Kidney epithelial cell (primary cell): ENCODE measurements around the gene MTCL3.
A peak's percentile ranks its signal among the peaks of the same experiment; 100 is the strongest.

Experiments used
- DNase-seq: peaks from one replicate; pipeline ENCODE4 v3.0.0-alpha.2; 2010; ENCODE audit warnings: low read depth
- H3K27me3 ChIP-seq: 2 replicates; pipeline ENCODE4 v1.6.0; 2011; ENCODE audit warnings: low read length; ENCODE audit not compliant: control insufficient read depth, insufficient read depth
- H3K36me3 ChIP-seq: 2 replicates; pipeline ENCODE4 v1.5.1; 2011; ENCODE audit warnings: low read length; ENCODE audit not compliant: control insufficient read depth, insufficient read depth
- H3K4me3 ChIP-seq: 2 replicates; pipeline ENCODE4 v1.5.1; 2011; ENCODE audit warnings: low read depth, mild to moderate bottlenecking, control low read depth, low read length
- CTCF ChIP-seq: IDR thresholded peaks from 2 replicates; pipeline ENCODE4 v1.5.1; 2011; ENCODE audit warnings: mild to moderate bottlenecking, moderate library complexity, low read length, control low read depth, inconsistent platforms; ENCODE audit not compliant: insufficient read depth, poor library complexity, severe bottlenecking

MTCL3 gene

GRCh38 chr6:127517693-127518092 is 1.4 kb downstream of the MTCL3 start:
- no peak for DNase-seq
- no peak for TF ChIP-seq CTCF
- no peaks in the 10 kb centered on the region for H3K27me3 ChIP-seq
- no peaks in the 10 kb centered on the region for H3K36me3 ChIP-seq
- peak overlapping the region; percentile 58 for H3K4me3 ChIP-seq

GRCh38 chr6:127516662-127517273 is 2.4 kb downstream of the MTCL3 start:
- no peak for DNase-seq
- TF ChIP-seq CTCF: peak; percentile 86
- Histone ChIP-seq H3K4me3 (peak overlapping the region; percentile 53), H3K27me3 (no peaks in the 10 kb centered on the region), H3K36me3 (no peaks in the 10 kb centered on the region)

GRCh38 chr6:127515794-127516661 is 3.1 kb downstream of the MTCL3 start:
- Histone ChIP-seq H3K4me3 (peak overlapping the region; percentile 53), H3K36me3 (no peaks in the 10 kb centered on the region), H3K27me3 (no peaks in the 10 kb centered on the region)
- no peak for DNase-seq
- no peak for TF ChIP-seq CTCF

- no peaks in the 10 kb centered on the region for H3K27me3 ChIP-seq
- H3K36me3 ChIP-seq: no peaks in the 10 kb centered on the region
- peak overlapping the region; percentile 53 for H3K4me3 ChIP-seq
- TF ChIP-seq CTCF: peak; percentile 20
- no peak for DNase-seq
Measured at GRCh38 chr6:127515234-127515793, 3.8 kb downstream of the MTCL3 start.

DNA sequence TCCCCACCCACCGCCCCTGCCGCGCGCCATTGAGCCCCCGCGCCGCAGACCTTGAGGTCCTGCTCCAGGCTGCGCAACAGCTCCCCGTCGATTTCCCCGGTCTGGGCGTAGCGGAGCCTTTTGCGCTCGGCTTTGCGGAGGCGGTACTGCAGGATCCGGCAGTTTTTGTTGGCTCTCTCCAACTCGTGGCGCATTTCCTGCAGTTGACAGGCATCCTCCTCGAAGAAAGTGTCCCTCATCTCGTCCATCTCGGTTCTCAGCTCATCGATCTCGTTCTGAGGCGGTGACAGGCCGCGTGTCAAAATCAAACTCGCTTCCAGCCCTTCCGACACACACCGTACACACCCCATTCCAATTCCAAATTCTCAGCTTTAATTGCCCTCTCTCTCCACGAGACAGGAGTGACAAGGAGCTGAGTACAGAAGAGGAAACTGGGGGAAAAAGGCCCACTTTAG is 4.3 kb downstream of the MTCL3 start:
- Histone ChIP-seq H3K4me3 (peak overlapping the region; percentile 53), H3K27me3 (no peaks in the 10 kb centered on the region)

More for the DNA sequence above, 4.3 kb downstream of the MTCL3 start:
- no peaks in the 10 kb centered on the region for H3K36me3 ChIP-seq
- no peak for DNase-seq
- TF ChIP-seq CTCF: no peak
